Gastroesophageal sphincter (tissue), 3 donors: ENCODE data around the gene COA7.

Source experiments
- CTCF ChIP-seq, 4 experiments: fragments of 200-600 bp in 2 of 4; fragments of 450-650 bp in 2 of 4; sonication (generic) in 1 of 4; IDR thresholded peaks; one replicate each; pipeline ENCODE4 v1.5.1; 2017 to 2019; ENCODE audit warnings: antibody characterized with exemption in 4 of 4, mild to moderate bottlenecking in 2 of 4, moderate library complexity in 2 of 4
- POLR2A ChIP-seq, 2 donors: fragments of 450-650 bp; IDR thresholded peaks; one replicate each; pipeline ENCODE4 v1.6.1; 2017; ENCODE audit warnings: antibody characterized with exemption in 2 of 2, mild to moderate bottlenecking in 2 of 2, moderate library complexity in 1 of 2

- TF ChIP-seq CTCF (IDR thresholded peaks at IDR 0.05) (no peak), POLR2A (IDR thresholded peaks at IDR 0.05) (no peak)
Measured at GRCh38 chr1:52747450-52747849, 49.3 kb upstream of the COA7 start.
